Measurements from ENCODE around the gene DIP2C. TPM values are rescaled to one million over a fixed set of nuclear protein-coding genes. Genes with fewer than 3 reads are reported as not detected.

Gene DIP2C
- total RNA-seq, 2 experiments from 2014 or later: 0.85 to 0.95 TPM

GRCh38 chr10:287026-287709 is 402.3 kb downstream of the DIP2C start:
- POLR2A ChIA-PET: no interaction called here
- Mint-ChIP-seq H3K4me3 (no peak overlapping the region), H3K4me1 (ENCODE audit: low read depth) (peaks cover 13% of the 10 kb centered on the region), H3K27me3 (no peaks in the 10 kb centered on the region), H3K36me3 (ENCODE audit: low read depth) (no peaks in the 10 kb centered on the region), H3K27ac (no peak overlapping the region), H3K9me3 (no peaks in the 10 kb centered on the region)
- CTCF ChIA-PET: interaction anchor here (0.8 kb wide), 1 partner anchor 146 kb away, joined by 3 read pairs; no protein-coding TSS in a partner anchor
- ATAC-seq (no peak), DNase-seq (no peak)
- intact Hi-C loops (cut with micrococcal nuclease): no loop called here
- TF ChIP-seq CTCF (IDR thresholded peaks at IDR 0.05): no peak

DNA sequence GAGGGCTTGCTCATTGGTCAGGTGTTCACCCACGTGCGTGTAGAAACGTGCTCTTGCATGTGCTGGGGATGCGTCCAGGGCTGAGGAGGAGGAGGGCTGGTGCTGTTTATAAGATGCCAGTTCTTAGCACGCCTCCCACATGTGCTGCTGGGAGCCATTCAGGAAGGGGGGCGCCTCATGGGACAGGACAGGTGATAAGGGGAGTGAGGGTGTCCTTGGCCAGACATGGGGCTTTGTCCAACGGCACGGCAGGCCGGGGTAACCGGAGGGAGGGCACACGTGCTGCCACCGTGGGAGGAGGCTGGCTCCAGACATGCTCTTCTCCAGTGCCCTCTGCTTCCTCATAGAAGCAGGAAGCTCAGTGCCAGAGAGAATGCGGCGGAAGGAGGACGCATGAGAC is 404.3 kb downstream of the DIP2C start:
- no peaks in the 10 kb centered on the region for H3K27me3 Mint-ChIP-seq
- no peak for TF ChIP-seq CTCF (IDR thresholded peaks at IDR 0.05)
- CTCF ChIA-PET: no interaction called here
- no peak overlapping the region for H3K4me3 Mint-ChIP-seq
- no peaks in the 10 kb centered on the region for H3K36me3 Mint-ChIP-seq (ENCODE audit: low read depth)
- intact Hi-C loops (cut with micrococcal nuclease): no loop called here
- no peak overlapping the region for H3K27ac Mint-ChIP-seq
- POLR2A ChIA-PET: no interaction called here
- DNase-seq: peak; percentile 3
- H3K9me3 Mint-ChIP-seq: no peaks in the 10 kb centered on the region
- H3K4me1 Mint-ChIP-seq (ENCODE audit: low read depth): peaks cover 13% of the 10 kb centered on the region
- no peak for ATAC-seq

GRCh38 chr10:283916-284356 is 405.5 kb downstream of the DIP2C start:
- ChIA-PET POLR2A (no interaction called here), CTCF (no interaction called here)
- no peak for TF ChIP-seq CTCF (IDR thresholded peaks at IDR 0.05)
- no peaks in the 10 kb centered on the region for H3K36me3 Mint-ChIP-seq (ENCODE audit: low read depth)
- DNase-seq: peak; percentile 68
- H3K9me3 Mint-ChIP-seq: no peaks in the 10 kb centered on the region
- ATAC-seq: peak; percentile 90
- intact Hi-C loops (cut with micrococcal nuclease): no loop called here
- H3K27ac Mint-ChIP-seq: peak overlapping the region; percentile 50
- H3K27me3 Mint-ChIP-seq: no peaks in the 10 kb centered on the region
- H3K4me3 Mint-ChIP-seq: no peak overlapping the region
- peaks cover 13% of the 10 kb centered on the region for H3K4me1 Mint-ChIP-seq (ENCODE audit: low read depth)

DNA sequence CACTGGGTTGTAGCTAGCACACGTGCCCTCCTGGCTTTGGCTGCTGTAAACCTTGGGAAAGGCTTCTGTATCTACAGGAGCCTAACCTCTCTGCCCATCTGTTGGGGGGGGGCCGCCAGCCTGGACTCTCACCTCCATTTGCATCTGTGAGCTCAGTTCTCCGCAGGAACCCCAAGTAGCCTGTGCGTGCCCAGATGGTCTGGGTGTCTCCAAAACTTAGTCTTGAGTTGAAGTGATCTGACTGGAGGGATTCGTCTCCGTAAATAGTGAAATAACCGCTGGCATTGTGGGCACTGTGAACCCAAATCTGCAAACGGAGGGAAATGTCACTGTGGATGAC is 406.4 kb downstream of the DIP2C start:
- Mint-ChIP-seq H3K4me3 (no peak overlapping the region), H3K36me3 (ENCODE audit: low read depth) (no peaks in the 10 kb centered on the region), H3K27me3 (no peaks in the 10 kb centered on the region), H3K4me1 (ENCODE audit: low read depth) (peaks cover 13% of the 10 kb centered on the region), H3K9me3 (no peaks in the 10 kb centered on the region), H3K27ac (no peak overlapping the region)
- ChIA-PET POLR2A (no interaction called here), CTCF (no interaction called here)
- no peak for TF ChIP-seq CTCF (IDR thresholded peaks at IDR 0.05)
- intact Hi-C loops (cut with micrococcal nuclease): no loop called here
- DNase-seq (no peak), ATAC-seq (no peak)

DNA sequence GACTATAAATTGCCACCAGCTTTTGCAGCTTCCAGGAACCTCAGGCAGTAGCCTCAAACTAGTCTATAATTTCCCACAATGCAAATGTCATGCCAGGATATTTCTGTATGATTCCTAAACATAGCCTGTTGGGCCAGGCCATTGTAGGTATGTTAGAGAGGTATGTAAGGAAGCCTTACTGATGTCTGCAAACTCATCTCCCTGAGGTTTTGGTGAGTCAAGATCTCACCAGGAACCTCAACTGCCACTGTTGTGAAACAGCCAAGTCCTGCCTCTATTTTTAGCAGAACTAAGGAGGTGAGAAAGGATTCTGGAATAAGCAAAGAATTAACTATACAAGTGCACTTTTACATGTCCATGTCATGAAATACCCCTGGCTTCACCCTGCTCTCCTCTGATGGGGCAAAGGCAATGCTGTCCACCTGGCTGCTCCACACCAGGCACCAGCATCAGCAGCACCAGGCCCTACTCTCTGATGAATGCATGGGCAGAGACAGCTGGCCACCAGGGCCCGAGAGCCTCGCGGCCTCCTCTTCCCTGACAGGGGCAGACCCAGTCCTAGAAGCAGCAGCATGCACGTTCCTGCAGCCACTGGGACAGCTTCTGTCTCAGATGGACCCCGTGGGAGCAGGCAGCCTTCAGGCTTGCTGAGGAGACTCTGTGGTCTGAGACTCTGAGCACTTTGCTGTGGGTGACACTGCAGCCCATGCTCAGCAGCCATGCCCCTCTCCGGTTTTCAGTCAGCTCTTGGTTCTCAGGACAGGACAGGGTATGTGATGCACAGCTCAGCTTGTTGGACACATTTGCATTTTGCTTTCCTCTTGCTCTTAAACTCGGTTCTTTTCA is 407.0 kb downstream of the DIP2C start:
- intact Hi-C loops (cut with micrococcal nuclease): no loop called here
- POLR2A ChIA-PET: no interaction called here
- Mint-ChIP-seq H3K9me3 (no peaks in the 10 kb centered on the region), H3K27ac (no peak overlapping the region), H3K4me1 (ENCODE audit: low read depth) (peaks cover 13% of the 10 kb centered on the region), H3K36me3 (ENCODE audit: low read depth) (no peaks in the 10 kb centered on the region), H3K27me3 (no peaks in the 10 kb centered on the region), H3K4me3 (no peak overlapping the region)
- DNase-seq: no peak
- CTCF ChIA-PET: no interaction called here
- ATAC-seq: no peak
- TF ChIP-seq CTCF (IDR thresholded peaks at IDR 0.05): no peak
